Adrenal gland (tissue), 5 donors: ENCODE results near the gene TMEM140.

Source experiments
- POLR2A ChIP-seq, 2 donors: fragments of 450-650 bp; IDR thresholded peaks; one replicate each; pipeline ENCODE4 v1.6.1; 2017; ENCODE audit warnings: antibody characterized with exemption in 2 of 2, mild to moderate bottlenecking in 2 of 2, moderate library complexity in 1 of 2
- TF ChIP-seq, protein P1 (sequence below), 6 experiments: fragments of 450-650 bp in 4 of 6; fragments of 200-600 bp in 2 of 6; sonication (generic) in 1 of 6; IDR thresholded peaks; 1 replicate in 5 of 6; 2 replicates in 1 of 6; pipeline versions ENCODE4 v1.5.1 to v1.8.0; 2016 to 2021; ENCODE audit warnings: antibody characterized with exemption in 6 of 6, mild to moderate bottlenecking in 2 of 6, moderate library complexity in 1 of 6
- donor health status: DM: no; HTN: no; CAD: no.

- TF ChIP-seq, protein P1, sequence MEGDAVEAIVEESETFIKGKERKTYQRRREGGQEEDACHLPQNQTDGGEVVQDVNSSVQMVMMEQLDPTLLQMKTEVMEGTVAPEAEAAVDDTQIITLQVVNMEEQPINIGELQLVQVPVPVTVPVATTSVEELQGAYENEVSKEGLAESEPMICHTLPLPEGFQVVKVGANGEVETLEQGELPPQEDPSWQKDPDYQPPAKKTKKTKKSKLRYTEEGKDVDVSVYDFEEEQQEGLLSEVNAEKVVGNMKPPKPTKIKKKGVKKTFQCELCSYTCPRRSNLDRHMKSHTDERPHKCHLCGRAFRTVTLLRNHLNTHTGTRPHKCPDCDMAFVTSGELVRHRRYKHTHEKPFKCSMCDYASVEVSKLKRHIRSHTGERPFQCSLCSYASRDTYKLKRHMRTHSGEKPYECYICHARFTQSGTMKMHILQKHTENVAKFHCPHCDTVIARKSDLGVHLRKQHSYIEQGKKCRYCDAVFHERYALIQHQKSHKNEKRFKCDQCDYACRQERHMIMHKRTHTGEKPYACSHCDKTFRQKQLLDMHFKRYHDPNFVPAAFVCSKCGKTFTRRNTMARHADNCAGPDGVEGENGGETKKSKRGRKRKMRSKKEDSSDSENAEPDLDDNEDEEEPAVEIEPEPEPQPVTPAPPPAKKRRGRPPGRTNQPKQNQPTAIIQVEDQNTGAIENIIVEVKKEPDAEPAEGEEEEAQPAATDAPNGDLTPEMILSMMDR (IDR thresholded peaks at IDR 0.05) = peak; percentile 54 to 82 (median 65)
- TF ChIP-seq POLR2A (IDR thresholded peaks at IDR 0.05) = peak; percentile 34 to 83
Observed at GRCh38 chr7:135170274-135170997, 22.6 kb downstream of the TMEM140 start, which contains the start of gene CYREN.
